ENCODE measurements around the gene FAM83D.
A peak's percentile ranks its signal among the peaks of the same experiment; 100 is the strongest.

FAM83D gene

DNA sequence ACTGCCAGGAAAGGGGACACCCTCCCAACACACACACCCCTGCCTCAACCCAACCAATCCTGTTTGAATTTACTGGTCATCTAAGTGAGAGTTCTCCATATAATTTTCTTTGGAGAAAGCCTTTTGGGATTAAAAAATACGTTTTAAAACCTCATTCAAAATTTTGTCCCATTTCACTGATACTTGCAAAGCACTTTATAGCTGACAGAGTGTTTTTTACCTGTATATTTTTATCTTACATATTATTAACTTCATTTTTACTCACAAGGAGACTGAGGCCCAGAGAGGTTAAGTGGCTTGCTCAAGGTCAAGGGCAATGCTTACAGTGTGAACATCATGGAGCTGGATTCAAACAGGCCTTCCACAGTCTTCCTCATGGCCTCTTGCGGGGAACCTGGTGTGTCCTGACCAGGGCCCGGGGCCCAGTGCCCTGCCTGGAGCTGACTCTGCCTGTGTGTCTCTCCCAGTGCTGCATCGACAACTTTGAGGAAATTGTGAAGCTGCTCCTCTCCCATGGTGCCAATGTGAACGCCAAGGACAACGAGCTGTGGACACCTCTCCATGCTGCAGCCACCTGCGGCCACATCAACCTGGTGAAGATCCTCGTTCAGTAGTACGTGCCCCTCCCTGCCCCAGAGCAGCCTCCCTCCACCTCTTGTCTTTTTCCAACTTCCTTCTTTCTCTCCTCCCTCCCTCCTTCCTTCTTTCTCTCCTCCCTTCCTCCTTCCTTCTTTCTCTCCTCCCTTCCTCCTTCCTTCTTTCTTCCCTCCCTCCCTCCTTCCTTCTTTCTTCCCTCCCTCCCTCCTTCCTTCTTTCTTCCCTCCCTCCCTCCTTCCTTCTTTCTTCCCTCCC is 30.9 kb upstream of the FAM83D start:
- no peak for DNase-seq (ENCODE audit: low spot score)

DNA sequence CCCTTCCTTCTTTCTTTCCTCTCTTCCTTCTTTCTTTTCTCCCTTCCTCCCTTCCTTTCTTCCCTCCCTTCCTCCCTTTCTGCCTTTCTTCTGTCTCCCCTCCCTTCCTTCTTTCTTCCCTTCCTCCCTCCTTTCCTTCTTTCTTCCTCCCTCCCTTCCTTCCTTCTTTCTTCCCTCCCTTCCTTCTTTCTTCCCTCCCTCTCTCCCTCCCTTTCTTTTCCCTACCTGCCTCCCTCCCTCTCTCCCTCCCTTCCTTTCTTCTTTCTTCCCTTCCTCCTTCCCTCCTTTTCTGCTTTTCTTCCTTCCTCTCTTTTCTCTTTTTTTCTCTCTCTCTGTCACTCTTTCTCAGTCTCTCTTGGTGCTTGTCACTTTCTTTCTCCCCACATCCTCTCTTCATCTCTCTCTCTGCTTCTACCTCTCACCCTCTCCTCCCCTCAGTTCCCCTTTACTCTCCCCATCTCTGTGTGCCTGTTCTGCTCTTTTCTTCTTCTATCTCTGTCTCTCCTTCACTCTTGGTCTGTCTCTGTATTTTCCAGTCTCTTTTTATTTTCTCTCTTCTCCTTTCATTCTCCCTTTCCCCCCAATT is 30.1 kb upstream of the FAM83D start:
- no peak for DNase-seq (ENCODE audit: low spot score)

DNA sequence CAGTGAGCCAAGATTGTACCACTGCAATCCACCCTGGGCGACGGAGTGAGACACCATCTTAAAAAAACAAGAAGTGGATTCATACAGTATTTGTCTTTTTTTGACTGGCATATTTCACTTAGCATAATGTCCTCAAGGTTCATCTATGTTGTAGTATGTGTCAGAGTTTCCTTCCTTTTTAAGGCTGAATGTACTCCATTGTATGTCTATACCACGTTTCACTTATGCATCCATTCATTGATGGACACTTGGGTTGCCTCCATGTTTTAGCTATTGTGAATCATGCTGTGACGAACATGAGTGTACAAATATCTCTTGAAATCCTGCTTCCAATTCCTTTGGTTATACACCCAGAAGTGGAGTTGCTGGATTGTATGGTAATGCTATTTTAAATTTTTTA is 28.9 kb upstream of the FAM83D start:
- no peak for DNase-seq (ENCODE audit: low spot score)

GRCh38 chr20:38900606-38901005 is 25.6 kb upstream of the FAM83D start:
- DNase-seq (ENCODE audit: low spot score), result no peak

GRCh38 chr20:38902601-38903000 is 23.6 kb upstream of the FAM83D start:
- no peak for DNase-seq (ENCODE audit: low spot score)

DNA sequence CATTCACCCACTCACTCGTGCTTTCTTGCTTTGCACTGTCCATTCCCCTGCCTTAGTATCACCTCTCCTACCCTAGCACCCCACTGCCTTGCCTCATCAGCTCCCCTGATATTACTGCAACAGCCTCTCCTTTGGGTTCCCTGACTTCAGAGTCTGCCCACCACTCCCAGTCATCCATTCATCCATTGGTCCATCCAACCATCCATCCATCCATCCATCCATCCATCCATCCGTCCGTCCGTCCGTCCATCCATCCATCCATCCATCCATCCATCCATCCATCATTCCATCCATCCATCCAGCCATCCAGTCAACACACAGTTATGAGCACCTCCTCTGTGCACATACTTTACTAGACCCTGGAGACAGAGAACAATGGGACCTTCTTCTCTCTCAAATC is 22.9 kb upstream of the FAM83D start:
- DNase-seq (ENCODE audit: low spot score), result no peak

- no peak for DNase-seq (ENCODE audit: low spot score)
Observed at GRCh38 chr20:38905375-38905774, 20.8 kb upstream of the FAM83D start.

GRCh38 chr20:38907918-38908677 is 18.1 kb upstream of the FAM83D start:
- no peak for DNase-seq (ENCODE audit: low spot score)

GRCh38 chr20:38915355-38915754 is 10.9 kb upstream of the FAM83D start:
- DNase-seq (ENCODE audit: low spot score), result no peak

DNA sequence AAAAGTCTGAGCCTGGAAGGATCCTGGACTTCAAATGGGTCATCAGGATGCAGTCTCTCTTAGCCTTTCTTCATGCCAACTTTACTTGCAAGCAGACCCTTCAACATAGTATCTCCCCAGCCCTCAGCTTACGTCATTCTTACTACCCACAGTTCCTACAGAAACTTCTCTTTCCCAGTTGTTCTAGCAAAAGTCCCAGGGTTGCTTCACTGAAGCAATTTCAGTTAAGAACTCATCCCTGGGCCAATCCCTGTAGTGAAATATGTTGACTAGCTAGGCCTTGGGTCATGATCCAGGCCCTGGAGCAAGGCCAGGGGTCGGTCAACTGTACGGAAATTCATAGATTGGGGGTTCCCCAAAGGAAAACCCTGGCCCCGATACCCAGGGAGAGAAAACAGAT is 8.6 kb upstream of the FAM83D start:
- DNase-seq (ENCODE audit: low spot score), result no peak

- DNase-seq (ENCODE audit: low spot score), result no peak
Observed at GRCh38 chr20:38918172-38918571, 8.0 kb upstream of the FAM83D start.

DNA sequence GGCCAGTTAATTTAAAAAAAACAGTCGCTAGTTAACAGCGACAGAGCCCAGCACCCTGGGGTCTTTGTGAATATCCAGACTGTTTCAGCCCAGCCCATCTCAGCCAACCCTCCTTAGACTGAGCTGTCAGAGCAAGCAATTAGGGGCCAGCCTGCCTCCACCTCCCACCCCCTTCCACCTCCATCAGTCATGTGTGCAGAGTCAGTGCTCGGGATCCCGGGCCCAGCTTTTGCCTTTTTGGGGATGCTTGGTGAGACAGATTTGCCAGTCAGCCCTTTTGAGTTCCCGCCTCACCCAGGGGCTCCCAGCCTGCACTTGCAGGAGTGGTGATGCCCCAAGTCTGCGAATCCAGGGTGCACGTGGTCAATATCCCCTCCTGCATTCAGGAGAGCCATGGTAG is 6.5 kb upstream of the FAM83D start:
- DNase-seq (ENCODE audit: low spot score), result no peak

GRCh38 chr20:38920411-38920810 is 5.8 kb upstream of the FAM83D start:
- DNase-seq (ENCODE audit: low spot score), result no peak

DNA sequence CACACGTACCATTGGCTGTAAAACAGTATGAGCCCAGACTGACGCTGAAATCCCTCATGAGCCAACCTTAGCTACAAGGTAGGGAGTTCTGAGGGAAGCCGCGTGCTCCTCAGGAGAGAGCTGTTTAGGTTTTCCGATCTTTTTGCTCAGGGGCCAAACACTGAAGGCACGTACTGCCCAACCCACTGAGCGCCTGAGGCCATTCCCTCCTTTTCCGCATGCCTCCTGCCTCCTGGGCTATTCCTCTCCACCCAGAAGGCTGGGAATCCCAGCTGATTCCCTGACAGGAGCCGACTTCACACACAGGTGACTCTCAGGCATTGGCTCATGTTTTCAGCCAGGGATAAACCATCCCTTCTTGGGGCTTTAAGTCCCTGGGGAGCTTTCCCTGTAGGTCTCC is 5.4 kb upstream of the FAM83D start:
- DNase-seq (ENCODE audit: low spot score), result no peak

GRCh38 chr20:38924718-38925117 is 1.5 kb upstream of the FAM83D start:
- no peak for DNase-seq (ENCODE audit: low spot score)

DNA sequence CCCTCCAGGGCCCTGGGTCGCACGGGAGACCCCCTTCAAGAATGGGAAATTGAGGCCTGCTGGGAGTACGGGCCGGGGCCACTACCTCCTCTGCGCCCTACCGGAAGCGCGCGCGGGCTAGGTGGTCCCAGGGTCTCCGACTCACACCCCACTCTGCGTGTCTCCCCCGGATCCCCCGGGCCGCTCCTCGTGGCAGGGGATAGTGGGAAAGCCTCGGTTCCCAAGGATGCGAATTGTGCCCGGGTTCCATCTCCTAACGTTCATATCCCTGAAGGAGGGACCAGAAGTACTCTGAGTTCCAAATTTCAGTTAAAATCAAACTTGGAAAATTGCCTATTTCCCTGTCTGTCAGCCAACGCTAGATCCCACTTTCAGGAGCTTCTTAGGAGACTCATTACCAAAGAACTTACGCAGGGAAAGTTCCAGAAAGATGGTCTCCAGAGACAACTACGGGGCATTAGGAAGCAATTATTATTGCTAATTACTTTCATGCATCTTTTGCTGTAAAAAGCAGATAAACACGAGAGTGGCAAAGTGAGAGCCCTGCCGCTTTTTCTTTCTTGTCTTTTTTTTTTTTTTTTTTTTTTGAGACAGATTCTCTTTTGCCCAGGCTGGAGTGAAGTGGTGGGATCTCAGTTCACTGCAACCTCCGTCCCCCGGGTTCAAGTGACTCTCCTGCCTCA is 858 bp downstream of the FAM83D start:
- DNase-seq (ENCODE audit: low spot score), result peak; percentile 17

DNA sequence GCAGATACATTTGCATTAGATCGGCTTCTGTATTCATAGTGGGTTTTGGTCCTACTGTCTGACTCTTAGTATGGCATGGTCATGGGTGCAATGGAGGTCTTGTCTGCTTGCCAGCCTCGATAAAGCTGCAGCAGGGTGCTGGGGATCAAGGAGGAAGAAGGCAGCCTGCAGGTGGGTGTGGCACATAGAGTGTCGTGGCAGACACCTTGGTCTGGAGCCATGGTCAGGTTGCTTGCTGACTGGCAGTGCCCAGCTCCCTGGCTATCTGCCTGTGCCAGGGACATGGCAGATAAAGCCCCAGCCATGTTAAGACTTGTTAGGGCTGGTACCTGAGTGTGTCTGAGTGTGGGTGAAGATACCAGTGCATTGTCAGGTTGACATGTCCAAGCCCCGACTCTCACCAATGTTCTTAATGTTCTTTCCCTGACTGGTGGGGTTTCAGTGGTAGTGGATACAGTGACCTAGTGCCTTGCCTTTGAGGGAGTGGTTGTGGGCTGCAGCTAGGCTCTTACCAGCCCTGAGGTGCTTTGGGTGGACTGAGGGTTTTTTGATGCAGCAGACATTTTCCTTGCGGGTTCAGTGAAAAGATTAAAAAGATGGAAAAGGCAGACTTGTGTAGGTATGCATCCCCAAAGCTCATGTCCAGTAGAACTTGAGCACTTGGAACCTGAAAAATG is 1.8 kb downstream of the FAM83D start:
- DNase-seq (ENCODE audit: low spot score), result peak; percentile 25

GRCh38 chr20:38930242-38930569 is 4.0 kb downstream of the FAM83D start:
- DNase-seq (ENCODE audit: low spot score), result no peak

GRCh38 chr20:38931984-38932383 is 5.8 kb downstream of the FAM83D start:
- no peak for DNase-seq (ENCODE audit: low spot score)

GRCh38 chr20:38932457-38933120 is 6.4 kb downstream of the FAM83D start:
- DNase-seq (ENCODE audit: low spot score), result no peak

- DNase-seq (ENCODE audit: low spot score), result no peak
Observed at GRCh38 chr20:38934530-38934929, 8.3 kb downstream of the FAM83D start.

DNA sequence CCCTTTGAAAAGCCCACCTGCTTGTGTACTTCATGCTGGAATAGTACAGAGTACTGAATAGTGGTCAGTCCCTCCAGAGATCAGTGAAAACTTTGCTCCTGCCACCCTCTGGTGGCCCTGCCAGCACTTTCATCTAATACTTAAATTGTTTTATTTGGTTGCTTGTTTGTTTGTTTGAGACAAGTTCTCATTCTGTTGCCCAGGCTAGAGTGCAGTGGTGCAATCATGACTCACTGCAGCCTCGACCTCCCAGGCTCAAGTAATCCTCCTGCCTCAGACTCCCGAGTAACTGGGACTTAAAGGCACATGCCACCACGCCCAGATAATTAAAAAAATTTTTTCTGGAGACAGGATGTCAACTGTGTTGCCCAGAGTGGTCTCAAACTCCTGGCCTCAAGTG is 9.1 kb downstream of the FAM83D start:
- DNase-seq (ENCODE audit: low spot score), result peak; percentile 32

All from NAMALWA (cell line).